ENCODE measurements around the gene BNIPL.

DNA sequence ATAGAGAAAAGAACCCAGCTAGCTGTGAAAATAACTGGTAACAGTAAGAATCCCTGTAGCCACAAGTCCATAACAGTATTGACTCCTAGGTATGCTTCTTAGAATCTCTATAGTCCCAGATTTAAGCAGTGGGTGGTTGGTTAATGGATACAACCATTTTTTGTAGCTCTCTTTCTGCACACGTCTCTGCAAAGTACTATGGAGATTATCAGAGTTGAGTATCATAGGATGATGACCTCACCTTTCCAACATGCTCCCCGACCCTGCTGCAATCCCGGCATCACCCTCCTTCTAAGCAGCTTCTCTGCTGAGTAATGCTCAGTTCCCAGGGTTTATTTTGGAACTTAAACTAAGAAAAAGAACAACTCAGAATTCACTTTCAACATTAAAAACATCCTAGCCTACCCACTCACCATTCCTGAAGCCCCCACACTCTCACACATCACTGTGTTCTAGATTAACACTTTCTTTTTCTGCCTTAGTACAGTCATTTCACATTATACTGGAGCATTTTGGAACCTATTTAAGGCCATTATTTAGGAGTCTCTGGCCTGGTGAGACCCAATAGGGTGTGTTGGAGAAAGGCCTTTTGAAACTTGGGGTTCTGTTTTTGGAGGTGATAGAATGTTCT, 26.5 kb downstream of the BNIPL start:
- TF ChIP-seq POLR2A (IDR thresholded peaks at IDR 0.05), result no peak
- TF ChIP-seq, protein P1, sequence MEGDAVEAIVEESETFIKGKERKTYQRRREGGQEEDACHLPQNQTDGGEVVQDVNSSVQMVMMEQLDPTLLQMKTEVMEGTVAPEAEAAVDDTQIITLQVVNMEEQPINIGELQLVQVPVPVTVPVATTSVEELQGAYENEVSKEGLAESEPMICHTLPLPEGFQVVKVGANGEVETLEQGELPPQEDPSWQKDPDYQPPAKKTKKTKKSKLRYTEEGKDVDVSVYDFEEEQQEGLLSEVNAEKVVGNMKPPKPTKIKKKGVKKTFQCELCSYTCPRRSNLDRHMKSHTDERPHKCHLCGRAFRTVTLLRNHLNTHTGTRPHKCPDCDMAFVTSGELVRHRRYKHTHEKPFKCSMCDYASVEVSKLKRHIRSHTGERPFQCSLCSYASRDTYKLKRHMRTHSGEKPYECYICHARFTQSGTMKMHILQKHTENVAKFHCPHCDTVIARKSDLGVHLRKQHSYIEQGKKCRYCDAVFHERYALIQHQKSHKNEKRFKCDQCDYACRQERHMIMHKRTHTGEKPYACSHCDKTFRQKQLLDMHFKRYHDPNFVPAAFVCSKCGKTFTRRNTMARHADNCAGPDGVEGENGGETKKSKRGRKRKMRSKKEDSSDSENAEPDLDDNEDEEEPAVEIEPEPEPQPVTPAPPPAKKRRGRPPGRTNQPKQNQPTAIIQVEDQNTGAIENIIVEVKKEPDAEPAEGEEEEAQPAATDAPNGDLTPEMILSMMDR (IDR thresholded peaks at IDR 0.05), result no peak
